HG03060 (cell line): ENCODE data around the gene SLC39A3.

Source experiments
- ATAC-seq: cut with Tn5 transposase; IDR thresholded peaks from one replicate; pipeline ENCODE4 v1.9.1; 2021; ENCODE audit warnings: low read depth, moderate number of reproducible peaks; ENCODE audit not compliant: unreplicated experiment

Gene SLC39A3

GRCh38 chr19:2751438-2751830, 11.6 kb upstream of the SLC39A3 start:
- no peak for ATAC-seq

- ATAC-seq = no peak
Measured at GRCh38 chr19:2750808-2751437, 11.1 kb upstream of the SLC39A3 start.

DNA sequence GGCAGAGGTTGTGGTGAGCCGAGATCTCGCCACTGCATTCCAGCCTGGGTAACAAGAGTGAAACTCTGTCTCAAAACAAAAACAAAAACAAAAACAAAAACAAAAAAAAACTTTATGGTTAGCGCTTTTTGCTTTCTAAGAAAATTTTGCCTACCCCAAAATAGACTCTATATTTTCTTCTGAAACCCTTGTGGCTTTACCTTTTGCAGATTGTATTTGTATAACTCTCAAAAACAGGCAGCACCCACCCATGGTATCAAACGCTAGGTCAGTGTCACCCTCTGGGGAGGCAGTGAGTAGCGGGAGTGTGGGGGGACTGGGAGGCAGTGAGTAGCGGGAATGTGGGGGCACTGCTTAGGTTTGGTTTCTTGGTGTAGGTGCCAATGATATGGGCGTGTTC, 7.5 kb upstream of the SLC39A3 start:
- ATAC-seq = no peak

DNA sequence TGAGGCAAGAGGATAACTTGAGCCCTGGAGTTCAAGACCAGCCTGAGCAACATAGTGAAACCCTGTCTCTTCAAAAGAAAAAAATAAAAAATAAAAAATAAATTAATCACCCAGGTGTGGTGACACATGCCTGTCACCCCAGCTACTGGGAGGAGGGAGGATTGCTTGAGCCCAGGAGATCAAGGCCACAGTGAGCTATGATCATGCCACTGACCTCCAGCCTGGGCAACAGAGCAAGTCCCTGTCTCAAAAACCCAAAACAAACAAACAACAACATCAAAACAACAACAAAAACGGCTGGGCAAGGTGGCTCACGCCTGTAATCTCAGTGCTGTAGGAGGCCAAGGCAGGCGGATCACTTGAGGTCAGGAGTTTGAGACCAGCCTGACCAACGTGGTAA, 4.3 kb upstream of the SLC39A3 start:
- no peak for ATAC-seq

DNA sequence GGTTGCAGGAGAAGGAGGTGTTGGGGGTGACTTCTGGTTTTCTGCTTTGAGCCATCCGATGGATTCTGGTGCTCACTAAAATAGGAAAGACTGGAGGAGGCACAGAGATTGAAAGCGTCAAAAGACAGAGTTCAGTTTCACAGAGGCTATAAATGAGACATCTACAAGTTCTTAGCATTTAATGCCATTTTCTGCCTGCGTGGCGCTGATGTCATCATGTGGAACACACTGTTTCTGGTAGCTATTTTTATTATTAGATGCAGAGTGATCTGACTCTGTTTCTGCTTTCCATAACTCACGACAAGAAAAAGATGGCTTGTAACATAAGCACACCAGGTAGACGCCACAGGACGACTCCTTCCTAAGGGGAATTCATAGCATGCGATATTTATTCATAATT, 3.3 kb upstream of the SLC39A3 start:
- no peak for ATAC-seq

GRCh38 chr19:2740314-2740656, 468 bp upstream of the SLC39A3 start:
- ATAC-seq = no peak

DNA sequence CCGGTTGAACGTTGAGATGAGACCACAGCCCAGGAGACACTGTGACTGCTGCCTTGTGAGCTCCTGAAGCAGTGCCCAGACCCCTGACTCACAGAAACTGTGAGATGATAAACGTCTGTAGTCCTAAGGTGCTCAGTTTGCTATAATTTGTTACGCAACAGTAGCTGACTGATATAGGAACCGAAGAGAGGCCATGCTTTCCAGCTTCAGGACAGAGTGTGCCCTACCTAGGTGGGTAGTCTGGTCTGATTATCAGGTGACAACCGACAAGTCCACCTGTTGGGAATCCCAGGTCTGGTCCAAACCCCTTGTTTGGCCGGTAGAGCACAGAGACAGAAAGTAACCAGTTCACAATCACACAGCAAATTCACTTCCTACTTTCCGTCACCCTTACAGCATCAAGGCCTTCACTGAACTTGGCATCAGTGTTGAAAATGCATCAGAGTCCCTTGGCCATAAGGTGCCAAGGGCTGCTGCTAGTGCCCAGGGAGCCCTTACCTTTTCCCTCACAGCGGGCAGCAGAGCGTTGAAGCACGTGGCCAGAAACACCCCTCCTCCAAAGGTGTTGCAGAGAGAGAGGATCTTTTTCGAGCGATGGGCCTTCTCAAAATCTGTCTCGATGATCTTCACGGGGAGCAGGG, 3.1 kb downstream of the SLC39A3 start:
- ATAC-seq = no peak

DNA sequence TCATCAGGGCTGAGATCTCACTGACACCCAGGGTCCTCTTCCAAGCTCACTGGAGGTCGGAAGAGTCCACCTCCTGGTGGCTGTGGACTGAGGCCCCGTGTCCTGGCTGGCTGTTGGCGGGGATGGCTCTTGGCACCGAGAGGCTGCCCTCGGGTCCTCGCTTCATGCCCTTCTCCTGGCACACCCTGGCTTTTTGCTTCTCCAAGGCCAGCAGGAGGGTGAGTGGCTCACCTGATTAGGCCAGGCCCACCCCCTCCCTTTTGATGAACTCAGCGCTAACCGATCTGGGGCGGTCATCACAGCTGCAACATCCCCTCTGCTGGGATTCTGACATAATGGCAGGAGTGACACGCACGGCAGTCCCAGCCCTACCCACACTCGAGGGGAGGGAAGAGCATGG, 4.4 kb downstream of the SLC39A3 start:
- ATAC-seq = no peak

- ATAC-seq = no peak
Measured at GRCh38 chr19:2734589-2735288, 5.1 kb downstream of the SLC39A3 start.

GRCh38 chr19:2733930-2734588, 5.8 kb downstream of the SLC39A3 start:
- ATAC-seq = no peak

DNA sequence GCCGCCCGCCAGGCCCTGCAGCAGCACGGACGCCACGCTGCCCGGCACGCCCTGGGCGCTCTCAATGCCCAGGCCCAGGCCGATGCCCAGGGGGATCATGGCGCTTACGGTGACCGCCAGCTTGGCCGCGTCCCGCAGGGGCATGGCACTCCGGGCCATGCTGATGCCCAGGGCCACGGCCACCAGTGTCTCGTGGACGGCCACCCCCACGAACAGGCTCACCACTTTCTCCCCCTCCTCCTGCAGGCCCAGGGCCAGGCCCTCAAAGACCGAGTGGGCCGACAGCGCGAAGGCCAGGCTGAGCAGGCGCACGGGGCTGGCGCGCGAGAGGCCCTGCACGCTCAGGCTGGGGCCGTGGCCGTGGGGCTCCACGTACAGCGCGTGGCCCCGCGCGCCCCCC, 6.9 kb downstream of the SLC39A3 start:
- no peak for ATAC-seq

DNA sequence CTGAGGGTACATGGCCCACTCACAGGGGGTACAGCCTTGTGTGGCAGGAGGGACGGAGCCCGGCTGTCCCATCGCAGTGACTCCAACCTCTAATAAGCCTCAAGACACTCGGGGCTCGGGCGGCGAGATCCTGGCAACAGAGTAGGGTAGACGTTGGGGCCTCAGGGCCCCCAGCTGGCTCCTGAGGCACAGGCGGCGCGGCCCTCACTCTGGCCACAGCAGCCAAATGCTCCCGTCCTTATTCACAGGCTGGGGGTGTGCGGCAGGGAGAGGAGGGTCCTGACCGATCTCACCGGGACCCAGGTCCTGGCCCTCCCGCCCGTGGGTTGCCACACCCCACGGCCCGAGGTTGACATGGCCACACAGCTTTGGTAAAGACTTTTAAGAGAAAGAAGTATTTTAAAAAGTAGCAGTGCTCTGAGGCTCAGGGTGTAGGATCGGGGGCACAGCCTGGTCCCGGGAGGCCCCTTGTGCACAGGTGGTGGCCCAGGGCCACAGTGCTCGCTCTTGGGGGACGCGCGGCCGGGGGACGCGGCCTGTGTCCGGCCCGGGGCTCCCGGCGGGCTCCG, 7.6 kb downstream of the SLC39A3 start:
- no peak for ATAC-seq

DNA sequence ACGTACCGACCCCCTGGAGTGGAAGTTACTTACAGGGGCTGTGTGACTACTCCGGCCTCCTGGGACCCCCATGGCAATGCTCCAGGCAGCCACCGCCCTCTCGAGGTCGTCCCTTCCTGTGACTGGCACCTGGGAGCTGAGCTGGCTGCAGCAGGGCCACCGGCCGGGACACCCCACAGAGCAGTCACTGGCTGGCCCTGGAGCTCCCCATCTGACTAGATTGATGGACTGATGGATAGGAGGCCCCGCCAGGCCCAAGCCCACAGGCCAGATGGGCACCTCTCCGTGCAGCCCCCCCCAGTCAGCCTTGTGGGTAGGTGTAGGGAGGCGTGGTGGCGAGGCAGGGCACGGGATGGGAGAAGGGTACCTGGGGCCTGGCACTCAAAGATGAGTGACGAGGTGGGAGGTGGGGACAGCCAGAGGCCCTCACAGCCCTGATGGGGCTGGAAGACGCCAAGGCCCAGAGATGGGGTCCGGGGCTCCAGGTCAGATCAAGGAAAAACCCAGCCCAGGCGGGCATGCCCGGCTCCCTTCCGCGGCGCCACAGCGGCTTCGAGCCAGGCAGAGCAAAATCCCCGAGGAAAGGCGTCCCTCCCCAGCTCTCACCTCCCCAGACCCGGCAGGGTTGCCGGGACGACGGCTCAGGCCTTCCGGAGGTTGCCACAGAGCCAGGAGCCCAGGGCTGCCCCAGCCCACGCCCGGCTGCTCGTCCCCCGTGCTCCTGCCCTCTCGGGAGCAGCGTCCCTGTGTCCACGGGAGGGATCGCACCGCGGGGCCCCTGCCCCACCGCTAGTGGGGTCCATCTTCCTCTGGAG, 8.4 kb downstream of the SLC39A3 start:
- no peak for ATAC-seq

DNA sequence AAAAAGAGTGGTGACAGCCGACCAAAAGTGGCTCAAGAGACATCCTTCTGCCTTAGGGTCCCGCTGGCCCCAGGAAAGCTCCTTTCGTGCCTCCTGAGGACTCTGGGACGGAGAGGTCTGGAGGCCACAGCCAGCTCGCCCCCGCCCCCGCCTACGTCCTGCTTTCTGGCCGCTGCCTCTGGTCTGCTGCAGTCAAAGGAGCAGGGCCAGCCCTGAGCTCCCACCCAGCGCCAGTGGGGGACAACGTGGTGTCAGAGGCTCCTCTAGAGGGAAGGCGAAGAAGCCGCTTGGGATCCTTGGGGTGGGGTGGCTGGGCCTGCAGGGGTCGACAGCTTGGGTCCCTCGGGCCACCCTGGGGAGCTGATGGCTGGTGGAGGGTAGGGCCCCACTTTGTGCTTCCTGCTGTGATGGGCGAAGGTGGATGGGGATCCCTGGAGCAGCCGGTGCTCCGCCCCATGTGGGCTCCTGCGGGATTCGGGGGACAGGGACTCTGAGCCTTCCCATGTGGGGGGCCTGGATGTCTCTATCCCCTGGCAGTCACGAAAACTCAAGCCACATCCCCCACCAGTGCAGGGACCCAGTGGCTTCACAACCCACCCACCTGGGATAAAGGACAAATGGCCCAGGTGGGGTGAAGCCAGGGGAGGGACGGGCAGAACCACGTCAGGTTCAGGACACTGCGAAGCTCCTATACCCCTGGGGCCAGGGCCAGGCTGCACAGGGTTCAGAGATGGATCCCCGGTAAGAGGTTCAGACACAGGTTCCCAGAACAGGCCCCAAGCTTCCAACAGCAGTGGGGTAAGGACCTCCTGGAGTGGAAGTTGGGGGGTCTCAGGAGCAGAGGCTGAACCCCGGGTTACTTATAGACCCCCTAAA, 9.6 kb downstream of the SLC39A3 start:
- no peak for ATAC-seq

DNA sequence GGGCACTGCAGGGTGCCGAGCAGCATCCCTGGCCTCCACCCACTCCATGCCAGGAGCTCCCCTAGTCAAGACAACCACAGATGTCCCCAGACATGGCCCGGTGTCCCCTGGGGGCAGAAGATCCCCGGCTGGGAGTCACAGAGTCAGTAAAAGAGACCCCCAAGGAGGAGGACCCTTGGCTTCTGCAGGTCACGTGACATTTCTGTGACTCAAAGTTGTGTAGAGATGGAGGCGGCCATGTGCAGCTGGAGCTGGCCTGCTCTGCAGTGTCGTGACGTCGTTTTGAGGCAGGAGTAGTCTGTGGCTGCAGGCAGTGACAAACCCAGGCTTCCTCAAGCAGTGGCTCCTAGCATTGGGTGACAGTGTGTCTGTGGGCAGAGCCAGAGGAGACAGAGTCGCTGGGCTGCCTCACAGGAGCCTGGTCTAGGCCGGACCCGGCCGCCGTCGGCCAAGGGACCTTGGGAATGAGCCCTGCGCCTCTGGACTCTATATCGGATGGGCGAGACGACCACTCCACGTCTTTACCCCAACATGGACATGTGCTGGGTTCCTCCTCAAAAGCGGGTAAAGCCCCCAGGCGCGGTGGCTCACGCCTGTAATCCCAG, 10.9 kb downstream of the SLC39A3 start:
- ATAC-seq = no peak

DNA sequence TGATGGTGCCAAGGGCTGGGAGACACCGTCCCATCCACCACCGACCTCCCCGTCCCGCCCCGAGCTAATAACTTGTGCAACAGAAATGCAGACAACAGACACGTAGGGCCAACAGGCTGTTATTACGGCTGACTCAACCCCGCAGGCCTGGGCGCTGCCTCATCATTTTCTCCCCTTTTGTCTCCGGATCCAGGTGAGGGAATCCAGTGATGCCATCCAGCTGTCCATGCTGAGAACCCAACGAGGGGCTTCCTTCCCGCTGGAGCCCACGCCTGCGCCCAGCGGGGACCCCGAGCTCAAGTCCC, 12.2 kb downstream of the SLC39A3 start:
- no peak for ATAC-seq

DNA sequence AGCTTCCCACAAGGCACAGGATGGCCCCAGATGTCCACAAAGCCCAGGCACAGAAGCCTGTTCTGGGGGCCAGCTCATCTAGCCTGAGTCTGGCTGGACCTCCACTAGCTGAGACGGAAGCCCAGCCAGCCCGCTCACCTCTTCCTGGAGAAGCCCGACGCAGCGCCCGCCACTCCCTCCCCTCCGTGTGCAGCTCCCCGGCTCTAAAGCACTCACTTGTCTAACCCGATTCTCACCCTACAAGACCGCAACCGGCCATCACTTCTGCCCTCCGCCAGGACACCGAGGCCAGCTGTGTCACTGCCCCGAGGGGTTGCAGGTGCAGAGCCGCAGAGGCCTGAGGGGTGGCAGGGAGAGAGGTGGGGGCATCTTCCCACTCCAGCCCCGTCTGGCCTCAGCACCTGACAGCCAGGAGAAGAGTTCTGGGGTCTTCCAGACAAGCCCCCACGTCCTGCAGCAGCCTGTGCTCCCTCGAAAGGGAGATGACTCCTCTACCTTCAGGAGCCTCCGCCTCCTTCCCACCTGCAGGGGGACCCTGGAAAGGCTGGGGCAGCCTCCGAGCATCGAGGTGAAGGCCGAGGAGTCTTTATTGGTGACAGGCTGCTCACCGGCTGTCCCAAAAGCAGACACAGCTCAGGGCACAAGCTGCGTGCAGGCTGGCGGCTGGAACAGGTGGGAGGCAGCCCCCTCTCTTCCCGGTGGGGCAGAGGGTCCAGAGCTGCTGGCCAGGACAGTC, 12.7 kb downstream of the SLC39A3 start:
- no peak for ATAC-seq

- no peak for ATAC-seq
Measured at GRCh38 chr19:2726160-2726855, 13.5 kb downstream of the SLC39A3 start.
